ENCODE data around the gene SLC44A2.

SLC44A2 gene

GRCh38 chr19:10683582-10683981 is 58.2 kb downstream of the SLC44A2 start:
- H3K36me3 Mint-ChIP-seq (ENCODE audit: low read depth): peaks cover 67% of the 10 kb centered on the region
- H3K27me3 Mint-ChIP-seq (ENCODE audit: low read depth): no peaks in the 10 kb centered on the region
- no peak overlapping the region for H3K4me3 Mint-ChIP-seq
- no peak overlapping the region for H3K27ac Mint-ChIP-seq
- H3K4me1 Mint-ChIP-seq: no peaks in the 10 kb centered on the region
- TF ChIP-seq CTCF (IDR thresholded peaks at IDR 0.05; ENCODE audit: unreplicated experiment in 3 of 3): no peak
- H3K9me3 Mint-ChIP-seq: no peaks in the 10 kb centered on the region

GRCh38 chr19:10685210-10685609 is 59.9 kb downstream of the SLC44A2 start:
- Mint-ChIP-seq H3K4me3 (no peak overlapping the region), H3K27ac (no peak overlapping the region), H3K4me1 (no peaks in the 10 kb centered on the region), H3K9me3 (no peaks in the 10 kb centered on the region), H3K36me3 (ENCODE audit: low read depth) (peaks cover 70% of the 10 kb centered on the region), H3K27me3 (ENCODE audit: low read depth) (no peaks in the 10 kb centered on the region)
- TF ChIP-seq CTCF (IDR thresholded peaks at IDR 0.05; ENCODE audit: unreplicated experiment in 3 of 3): no peak

- no peak overlapping the region for H3K4me3 Mint-ChIP-seq
- no peaks in the 10 kb centered on the region for H3K9me3 Mint-ChIP-seq
- no peaks in the 10 kb centered on the region for H3K27me3 Mint-ChIP-seq (ENCODE audit: low read depth)
- H3K36me3 Mint-ChIP-seq (ENCODE audit: low read depth): peaks cover 72% of the 10 kb centered on the region
- no peak for TF ChIP-seq CTCF (IDR thresholded peaks at IDR 0.05; ENCODE audit: unreplicated experiment in 3 of 3)
- H3K27ac Mint-ChIP-seq: no peak overlapping the region
- H3K4me1 Mint-ChIP-seq: no peaks in the 10 kb centered on the region
These were observed 60.8 kb downstream of the SLC44A2 start for GRCh38 chr19:10686193-10686592.

- Mint-ChIP-seq H3K4me1 (no peaks in the 10 kb centered on the region), H3K9me3 (no peaks in the 10 kb centered on the region), H3K27me3 (ENCODE audit: low read depth) (no peaks in the 10 kb centered on the region), H3K27ac (no peak overlapping the region), H3K36me3 (ENCODE audit: low read depth) (peaks cover 71% of the 10 kb centered on the region), H3K4me3 (no peak overlapping the region)
- no peak for TF ChIP-seq CTCF (IDR thresholded peaks at IDR 0.05; ENCODE audit: unreplicated experiment in 3 of 3)
These were observed 61.5 kb downstream of the SLC44A2 start for GRCh38 chr19:10686661-10687517.

GRCh38 chr19:10687518-10688288 is 62.4 kb downstream of the SLC44A2 start:
- peaks cover 76% of the 10 kb centered on the region for H3K36me3 Mint-ChIP-seq (ENCODE audit: low read depth)
- H3K9me3 Mint-ChIP-seq: no peaks in the 10 kb centered on the region
- H3K4me1 Mint-ChIP-seq: no peaks in the 10 kb centered on the region
- TF ChIP-seq CTCF (IDR thresholded peaks at IDR 0.05; ENCODE audit: unreplicated experiment in 3 of 3): no peak
- H3K27ac Mint-ChIP-seq: no peak overlapping the region
- no peak overlapping the region for H3K4me3 Mint-ChIP-seq
- no peaks in the 10 kb centered on the region for H3K27me3 Mint-ChIP-seq (ENCODE audit: low read depth)

All from nephron (organoid).